OCI-LY7 (cell line): ENCODE data around the gene SH3TC1. TPM values are rescaled to one million over a fixed set of nuclear protein-coding genes. Genes with fewer than 3 reads are reported as not detected.

ENCODE experiments used
- BruUV-seq: library from RNA; stranded (reverse); fragments of 400-500 nt; replicated peaks from 2 replicates; lab custom pipeline; 2021; lab: Mats Ljungman, UMichigan
- CTCF ChIA-PET: fragments of 300-600 bp; sonication (Branson Sonifier 250); formaldehyde crosslinking; loops from one replicate; lab custom pipeline; 2022; ENCODE audit warnings: antibody characterized with exemption; ENCODE audit not compliant: unreplicated experiment; lab: Charles Lee
- POLR2A ChIA-PET: fragments of 300-600 bp; sonication (Branson Sonifier 250); formaldehyde crosslinking; loops from one replicate; lab custom pipeline; 2022; ENCODE audit warnings: antibody characterized with exemption; lab: Charles Lee
- DNase-seq: peaks from one replicate; pipeline ENCODE4 v3.0.0-alpha.2; 2015; ENCODE audit warnings: low spot score
- H2AFZ ChIP-seq: fragments of 200-600 bp; sonication (generic), shearing (Covaris generic); 2 replicates; pipeline ENCODE4 v1.6.1; 2014; ENCODE audit warnings: mild to moderate bottlenecking, antibody characterized with exemption, low read length, moderate library complexity
- H3K27ac ChIP-seq: fragments of 200-600 bp; sonication (generic); 2 replicates; pipeline ENCODE4 v1.5.1; 2014; ENCODE audit warnings: mixed run types, low read depth, mild to moderate bottlenecking, moderate library complexity, low read length, inconsistent platforms; ENCODE audit not compliant: poor library complexity, severe bottlenecking
- H3K36me3 ChIP-seq: fragments of 200-600 bp; sonication (generic); 2 replicates; pipeline ENCODE4 v1.6.1; 2014; ENCODE audit warnings: mild to moderate bottlenecking, antibody characterized with exemption, low read length, moderate library complexity, mixed read lengths; ENCODE audit not compliant: insufficient read depth
- H3K4me1 ChIP-seq: fragments of 200-600 bp; sonication (generic); 2 replicates; pipeline ENCODE4 v1.5.1; 2014; ENCODE audit warnings: mild to moderate bottlenecking, low read length; ENCODE audit not compliant: insufficient read depth, poor library complexity, severe bottlenecking
- H3K4me2 ChIP-seq: fragments of 200-600 bp; sonication (generic); 2 replicates; pipeline ENCODE4 v1.6.1; 2014; ENCODE audit warnings: mild to moderate bottlenecking, low read length
- H3K4me3 ChIP-seq: fragments of 200-600 bp; sonication (generic); 2 replicates; pipeline ENCODE4 v1.5.1; 2014; ENCODE audit warnings: mild to moderate bottlenecking, low read depth, low read length; ENCODE audit not compliant: poor library complexity, severe bottlenecking
- H3K79me2 ChIP-seq: fragments of 200-600 bp; sonication (generic); 2 replicates; pipeline ENCODE4 v1.6.1; 2016; ENCODE audit warnings: low read depth, mild to moderate bottlenecking, low read length, moderate library complexity, mixed read lengths; ENCODE audit not compliant: insufficient read depth
- H3K9me2 ChIP-seq: fragments of 200-600 bp; sonication (generic); 2 replicates; pipeline ENCODE4 v1.6.1; 2016; ENCODE audit warnings: mild to moderate bottlenecking, low read length, mixed read lengths; ENCODE audit not compliant: insufficient read depth
- H3K9me3 ChIP-seq: fragments of 200-600 bp; sonication (generic); 2 replicates; pipeline ENCODE4 v1.6.1; 2014; ENCODE audit warnings: mild to moderate bottlenecking, mixed run types, low read length, mixed read lengths
- H4K20me1 ChIP-seq: fragments of 200-600 bp; sonication (generic); 2 replicates; pipeline ENCODE4 v1.6.1; 2014; ENCODE audit warnings: mild to moderate bottlenecking, antibody characterized with exemption, low read length, moderate library complexity, mixed read lengths; ENCODE audit not compliant: insufficient read depth
- EZH2phosphoT487 ChIP-seq: fragments of 200-600 bp; sonication (generic); IDR thresholded peaks from 2 replicates; pipeline ENCODE4 v1.6.1; 2018; ENCODE audit warnings: low read depth, borderline replicate concordance, mild to moderate bottlenecking, mixed run types, antibody characterized with exemption, low read length, moderate library complexity, mixed read lengths
- intact Hi-C: fragments of 100-400 bp; cut with micrococcal nuclease; formaldehyde crosslinking; loops from one replicate; pipeline ENCODE4 v1.10.0; 2022; ENCODE audit not compliant: unreplicated experiment
- total RNA-seq, 2 experiments: library from RNA; depleted of rRNA in 1 of 2; stranded (reverse); fragments of >200 nt in 1 of 2; shearing (Covaris generic) in 1 of 2; gene quantifications; 2 replicates each; pipeline ENCODE4 v1.2.3, GENCODE V29; 2014 to 2022
- TF ChIP-seq, protein P1 (sequence below): fragments of 200-600 bp; sonication (generic); conservative IDR thresholded peaks from 2 replicates; pipeline ENCODE4 v1.5.1; 2014; ENCODE audit warnings: mild to moderate bottlenecking, antibody characterized with exemption, low read length, moderate library complexity, mixed read lengths

SH3TC1 gene
- total RNA-seq, 2 experiments from 2014 or later = 17.5 to 42.4 TPM

DNA sequence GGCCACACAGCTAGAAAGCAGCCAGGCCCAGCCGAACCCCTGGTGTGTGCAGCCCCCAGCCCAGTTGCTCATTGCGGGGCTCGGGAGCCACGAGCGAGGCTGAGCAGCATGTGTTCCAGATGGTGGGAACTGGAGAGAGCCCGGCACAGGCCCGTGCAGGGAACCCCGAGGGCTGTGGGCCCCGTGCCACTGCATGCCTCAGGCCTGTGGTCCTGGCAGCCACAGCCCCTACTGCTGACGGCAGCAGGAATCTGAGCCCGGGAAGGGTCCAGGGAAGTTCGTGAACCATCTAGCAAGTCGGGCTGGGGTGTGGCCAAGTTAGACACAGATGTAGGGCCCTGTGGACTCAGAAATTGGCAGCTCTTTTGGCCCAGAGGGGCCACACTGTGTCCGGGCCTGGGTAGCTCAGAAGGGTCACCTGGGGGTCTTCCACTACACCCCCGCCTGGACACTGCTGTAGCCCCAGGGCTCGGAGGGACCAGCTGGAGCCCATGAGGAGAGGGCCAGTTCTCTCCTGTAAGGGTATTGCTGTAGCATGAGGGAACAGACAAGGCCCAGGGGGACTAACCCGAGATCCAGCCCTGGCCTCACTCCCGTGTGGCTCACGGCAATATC, 82.5 kb downstream of the SH3TC1 start:
- Histone ChIP-seq H3K36me3 (no peaks in the 10 kb centered on the region), H3K4me3 (no peak overlapping the region), H2AFZ (no peak overlapping the region), H4K20me1 (no peaks in the 10 kb centered on the region), H3K4me1 (no peaks in the 10 kb centered on the region), H3K4me2 (no peak overlapping the region), H3K9me2 (no peaks in the 10 kb centered on the region), H3K9me3 (no peaks in the 10 kb centered on the region), H3K79me2 (no peaks in the 10 kb centered on the region), H3K27ac (no peak overlapping the region)
- BruUV-seq = no TSS peak
- ChIA-PET CTCF (no interaction called here), POLR2A (no interaction called here)
- intact Hi-C loops = no loop called here
- TF ChIP-seq, protein P1, sequence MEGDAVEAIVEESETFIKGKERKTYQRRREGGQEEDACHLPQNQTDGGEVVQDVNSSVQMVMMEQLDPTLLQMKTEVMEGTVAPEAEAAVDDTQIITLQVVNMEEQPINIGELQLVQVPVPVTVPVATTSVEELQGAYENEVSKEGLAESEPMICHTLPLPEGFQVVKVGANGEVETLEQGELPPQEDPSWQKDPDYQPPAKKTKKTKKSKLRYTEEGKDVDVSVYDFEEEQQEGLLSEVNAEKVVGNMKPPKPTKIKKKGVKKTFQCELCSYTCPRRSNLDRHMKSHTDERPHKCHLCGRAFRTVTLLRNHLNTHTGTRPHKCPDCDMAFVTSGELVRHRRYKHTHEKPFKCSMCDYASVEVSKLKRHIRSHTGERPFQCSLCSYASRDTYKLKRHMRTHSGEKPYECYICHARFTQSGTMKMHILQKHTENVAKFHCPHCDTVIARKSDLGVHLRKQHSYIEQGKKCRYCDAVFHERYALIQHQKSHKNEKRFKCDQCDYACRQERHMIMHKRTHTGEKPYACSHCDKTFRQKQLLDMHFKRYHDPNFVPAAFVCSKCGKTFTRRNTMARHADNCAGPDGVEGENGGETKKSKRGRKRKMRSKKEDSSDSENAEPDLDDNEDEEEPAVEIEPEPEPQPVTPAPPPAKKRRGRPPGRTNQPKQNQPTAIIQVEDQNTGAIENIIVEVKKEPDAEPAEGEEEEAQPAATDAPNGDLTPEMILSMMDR = no peak
- no peak for TF ChIP-seq EZH2phosphoT487
- DNase-seq = no peak

DNA sequence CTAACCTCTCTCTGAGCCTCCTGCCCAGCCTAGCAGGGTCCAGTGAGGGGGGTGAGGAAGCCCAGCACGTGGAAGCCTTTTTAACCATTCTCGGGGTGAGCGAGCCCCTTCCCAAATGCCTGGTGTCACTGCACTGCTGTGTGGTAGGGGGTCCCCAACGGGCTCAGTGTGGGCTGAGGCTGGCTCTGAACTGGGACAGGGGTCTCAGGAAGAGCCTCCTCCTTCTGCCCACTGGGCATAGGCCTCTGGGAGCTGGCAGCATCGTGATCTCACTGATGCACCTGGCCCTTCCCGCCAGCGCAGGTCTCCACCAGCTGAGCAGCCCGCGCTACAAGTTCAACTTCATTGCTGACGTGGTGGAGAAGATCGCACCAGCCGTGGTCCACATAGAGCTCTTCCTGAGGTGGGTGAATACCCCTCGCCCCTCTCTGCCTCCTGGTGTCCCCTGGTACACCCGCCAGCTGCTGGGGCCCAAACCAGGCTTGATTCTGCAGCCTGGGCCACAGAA, 83.1 kb downstream of the SH3TC1 start:
- H3K79me2 ChIP-seq = no peaks in the 10 kb centered on the region
- no peak for DNase-seq
- intact Hi-C loops = no loop called here
- no peaks in the 10 kb centered on the region for H3K9me3 ChIP-seq
- H3K4me2 ChIP-seq = no peak overlapping the region
- no peaks in the 10 kb centered on the region for H3K36me3 ChIP-seq
- H3K27ac ChIP-seq = no peak overlapping the region
- no peaks in the 10 kb centered on the region for H4K20me1 ChIP-seq
- no peaks in the 10 kb centered on the region for H3K4me1 ChIP-seq
- CTCF ChIA-PET = no interaction called here
- no peak overlapping the region for H2AFZ ChIP-seq
- H3K9me2 ChIP-seq = no peaks in the 10 kb centered on the region
- no peak overlapping the region for H3K4me3 ChIP-seq
- POLR2A ChIA-PET = no interaction called here
- TF ChIP-seq, protein P1 = no peak
- TF ChIP-seq EZH2phosphoT487 = no peak
- BruUV-seq = no TSS peak

DNA sequence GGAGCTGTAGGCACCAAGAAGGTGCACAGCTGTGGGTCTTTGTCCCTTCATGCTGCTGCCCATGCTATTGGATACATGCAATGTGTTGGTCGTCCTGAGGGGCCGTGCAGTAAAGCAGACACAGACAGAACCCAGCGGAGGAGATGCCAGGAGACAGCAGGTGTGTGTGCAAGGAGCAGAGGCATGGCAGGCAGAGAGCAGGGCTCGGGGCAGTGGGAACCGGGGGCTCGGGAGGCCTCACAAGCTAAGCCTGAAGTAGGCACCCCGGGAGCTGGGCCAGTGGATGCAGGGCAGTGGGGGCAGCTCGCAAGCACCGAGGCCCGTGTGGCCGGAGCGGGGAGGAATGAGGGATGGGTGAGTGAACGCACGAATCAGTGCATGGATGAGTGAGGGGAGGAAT, 83.7 kb downstream of the SH3TC1 start:
- CTCF ChIA-PET = no interaction called here

More for the DNA sequence above, 83.7 kb downstream of the SH3TC1 start:
- Histone ChIP-seq H3K4me3 (no peak overlapping the region), H3K9me2 (no peaks in the 10 kb centered on the region), H3K36me3 (no peaks in the 10 kb centered on the region), H4K20me1 (no peaks in the 10 kb centered on the region), H3K9me3 (no peaks in the 10 kb centered on the region), H3K27ac (no peak overlapping the region), H3K4me1 (no peaks in the 10 kb centered on the region), H3K4me2 (no peak overlapping the region), H3K79me2 (no peaks in the 10 kb centered on the region), H2AFZ (no peak overlapping the region)
- TF ChIP-seq EZH2phosphoT487 = no peak
- TF ChIP-seq, protein P1 = no peak
- POLR2A ChIA-PET = no interaction called here
- intact Hi-C loops = no loop called here
- no TSS peak for BruUV-seq
- DNase-seq = no peak
